ENCODE data around the gene PHYH. TPM values are rescaled to one million over a fixed set of nuclear protein-coding genes. Genes with fewer than 3 reads are reported as not detected.

The PHYH gene
- total RNA-seq, 2 experiments from 2014 or later, result 6.9 to 15.1 TPM

DNA sequence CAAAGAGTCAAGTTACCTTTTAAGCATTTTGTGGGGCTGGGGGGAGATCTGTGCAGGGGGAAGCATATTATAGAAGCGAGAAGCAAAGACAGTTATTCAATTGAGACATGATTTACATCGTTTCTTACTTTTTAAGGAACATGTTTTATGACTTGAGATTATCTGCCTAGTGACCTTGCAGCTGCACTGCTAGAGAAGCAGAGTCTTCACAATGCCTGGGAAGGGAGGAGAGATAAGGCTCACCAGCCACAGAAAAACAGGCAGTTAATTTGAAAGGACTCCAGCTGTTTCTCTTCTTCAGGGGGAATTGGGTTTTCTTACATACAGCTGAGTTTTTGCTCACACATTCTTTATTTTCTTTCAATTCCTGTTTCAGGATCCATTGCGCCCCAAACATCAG is 31.0 kb downstream of the PHYH start:
- Histone ChIP-seq H4K20me1 (ENCODE audit: insufficient read depth, low read length) (no peaks in the 10 kb centered on the region), H3K4me1 (ENCODE audit: insufficient read depth, low read length, poor library complexity, severe bottlenecking) (peaks cover 59% of the 10 kb centered on the region), H3K4me3 (ENCODE audit: low read depth, low read length, poor library complexity, severe bottlenecking) (no peak overlapping the region), H3K9me3 (ENCODE audit: low read length) (no peaks in the 10 kb centered on the region), H3K36me3 (ENCODE audit: insufficient read depth, low read length) (no peaks in the 10 kb centered on the region), H3K9me2 (ENCODE audit: insufficient read depth, low read length) (no peaks in the 10 kb centered on the region), H3K27ac (ENCODE audit: low read depth, low read length, poor library complexity, severe bottlenecking) (peak overlapping the region; percentile 97), H2AFZ (ENCODE audit: low read length) (peak overlapping the region; percentile 57), H3K79me2 (ENCODE audit: insufficient read depth, low read depth, low read length) (no peaks in the 10 kb centered on the region), H3K4me2 (ENCODE audit: low read length) (no peak overlapping the region)
- ChIA-PET POLR2A (interaction anchor here (0.6 kb wide), 1 partner anchor 297 kb away, joined by 3 read pairs; no protein-coding TSS in a partner anchor), CTCF (ENCODE audit: unreplicated experiment) (no interaction called here)
- no TSS peak for BruUV-seq (replicated peaks)
- peak; percentile 45 for DNase-seq (ENCODE audit: low spot score)
- intact Hi-C loops (cut with micrococcal nuclease; ENCODE audit: unreplicated experiment), result no loop called here
- TF ChIP-seq EZH2phosphoT487 (IDR thresholded peaks at IDR 0.05; ENCODE audit: borderline replicate concordance, low read depth, low read length), result no peak
- TF ChIP-seq, protein P1, sequence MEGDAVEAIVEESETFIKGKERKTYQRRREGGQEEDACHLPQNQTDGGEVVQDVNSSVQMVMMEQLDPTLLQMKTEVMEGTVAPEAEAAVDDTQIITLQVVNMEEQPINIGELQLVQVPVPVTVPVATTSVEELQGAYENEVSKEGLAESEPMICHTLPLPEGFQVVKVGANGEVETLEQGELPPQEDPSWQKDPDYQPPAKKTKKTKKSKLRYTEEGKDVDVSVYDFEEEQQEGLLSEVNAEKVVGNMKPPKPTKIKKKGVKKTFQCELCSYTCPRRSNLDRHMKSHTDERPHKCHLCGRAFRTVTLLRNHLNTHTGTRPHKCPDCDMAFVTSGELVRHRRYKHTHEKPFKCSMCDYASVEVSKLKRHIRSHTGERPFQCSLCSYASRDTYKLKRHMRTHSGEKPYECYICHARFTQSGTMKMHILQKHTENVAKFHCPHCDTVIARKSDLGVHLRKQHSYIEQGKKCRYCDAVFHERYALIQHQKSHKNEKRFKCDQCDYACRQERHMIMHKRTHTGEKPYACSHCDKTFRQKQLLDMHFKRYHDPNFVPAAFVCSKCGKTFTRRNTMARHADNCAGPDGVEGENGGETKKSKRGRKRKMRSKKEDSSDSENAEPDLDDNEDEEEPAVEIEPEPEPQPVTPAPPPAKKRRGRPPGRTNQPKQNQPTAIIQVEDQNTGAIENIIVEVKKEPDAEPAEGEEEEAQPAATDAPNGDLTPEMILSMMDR (conservative IDR thresholded peaks at IDR 0.05; ENCODE audit: low read length), result no peak

DNA sequence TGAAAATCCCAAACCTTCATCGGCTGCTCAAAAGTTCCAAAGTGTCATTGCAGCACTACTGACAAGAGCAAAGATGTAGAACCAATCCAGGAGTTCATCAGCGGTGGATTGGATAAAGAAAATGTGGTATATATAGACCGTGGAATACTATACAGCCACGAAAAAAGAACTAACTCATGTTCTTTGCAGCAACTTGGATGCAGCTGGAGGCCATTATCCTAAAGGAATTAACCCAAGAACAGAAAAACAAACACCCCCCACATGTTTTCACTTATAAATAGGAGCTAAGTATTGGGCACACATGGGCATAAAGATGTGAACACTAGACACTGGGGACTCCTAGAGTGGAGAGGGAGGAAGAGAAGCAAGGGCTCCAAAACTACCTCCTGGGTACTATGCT is 31.6 kb downstream of the PHYH start:
- no peak for DNase-seq (ENCODE audit: low spot score)
- Histone ChIP-seq H3K79me2 (ENCODE audit: insufficient read depth, low read depth, low read length) (no peaks in the 10 kb centered on the region), H3K4me1 (ENCODE audit: insufficient read depth, low read length, poor library complexity, severe bottlenecking) (peaks cover 55% of the 10 kb centered on the region), H3K36me3 (ENCODE audit: insufficient read depth, low read length) (no peaks in the 10 kb centered on the region), H4K20me1 (ENCODE audit: insufficient read depth, low read length) (no peaks in the 10 kb centered on the region), H3K9me3 (ENCODE audit: low read length) (no peaks in the 10 kb centered on the region), H3K9me2 (ENCODE audit: insufficient read depth, low read length) (no peaks in the 10 kb centered on the region), H3K27ac (ENCODE audit: low read depth, low read length, poor library complexity, severe bottlenecking) (peak overlapping the region; percentile 97), H2AFZ (ENCODE audit: low read length) (no peak overlapping the region; the same call in 1 of the 2 replicates), H3K4me3 (ENCODE audit: low read depth, low read length, poor library complexity, severe bottlenecking) (no peak overlapping the region), H3K4me2 (ENCODE audit: low read length) (no peak overlapping the region)
- intact Hi-C loops (cut with micrococcal nuclease; ENCODE audit: unreplicated experiment), result no loop called here
- BruUV-seq (replicated peaks), result no TSS peak
- no peak for TF ChIP-seq EZH2phosphoT487 (IDR thresholded peaks at IDR 0.05; ENCODE audit: borderline replicate concordance, low read depth, low read length)
- TF ChIP-seq, protein P1 (conservative IDR thresholded peaks at IDR 0.05; ENCODE audit: low read length), result no peak
- ChIA-PET CTCF (ENCODE audit: unreplicated experiment) (no interaction called here), POLR2A (interaction anchor here (0.6 kb wide), 1 partner anchor 297 kb away, joined by 3 read pairs; no protein-coding TSS in a partner anchor)

- ChIA-PET POLR2A (interaction anchor here (0.6 to 1.1 kb wide), 2 partner anchors 10 to 18 kb away, joined by 3 read pairs; no protein-coding TSS in a partner anchor), CTCF (ENCODE audit: unreplicated experiment) (no interaction called here)
- H3K4me3 ChIP-seq (ENCODE audit: low read depth, low read length, poor library complexity, severe bottlenecking), result no peak overlapping the region
- H4K20me1 ChIP-seq (ENCODE audit: insufficient read depth, low read length), result no peaks in the 10 kb centered on the region
- BruUV-seq (replicated peaks), result no TSS peak
- H3K36me3 ChIP-seq (ENCODE audit: insufficient read depth, low read length), result no peaks in the 10 kb centered on the region
- peaks cover 14% of the 10 kb centered on the region for H3K4me1 ChIP-seq (ENCODE audit: insufficient read depth, low read length, poor library complexity, severe bottlenecking)
- DNase-seq (ENCODE audit: low spot score), result no peak
- no peak overlapping the region for H2AFZ ChIP-seq (ENCODE audit: low read length)
- no peaks in the 10 kb centered on the region for H3K9me3 ChIP-seq (ENCODE audit: low read length)
- H3K4me2 ChIP-seq (ENCODE audit: low read length), result no peak overlapping the region
- H3K27ac ChIP-seq (ENCODE audit: low read depth, low read length, poor library complexity, severe bottlenecking), result no peak overlapping the region
- no peaks in the 10 kb centered on the region for H3K79me2 ChIP-seq (ENCODE audit: insufficient read depth, low read depth, low read length)
- intact Hi-C loops (cut with micrococcal nuclease; ENCODE audit: unreplicated experiment), result no loop called here
- H3K9me2 ChIP-seq (ENCODE audit: insufficient read depth, low read length), result no peaks in the 10 kb centered on the region
- TF ChIP-seq, protein P1 (conservative IDR thresholded peaks at IDR 0.05; ENCODE audit: low read length), result no peak
- TF ChIP-seq EZH2phosphoT487 (IDR thresholded peaks at IDR 0.05; ENCODE audit: borderline replicate concordance, low read depth, low read length), result no peak
Observed at GRCh38 chr10:13263591-13263990, 36.3 kb downstream of the PHYH start.

All from OCI-LY7 (cell line).